ENCODE measurements around the gene SF3B2.
"Not testable (repeated sequence)": the region's sequence is repeated elsewhere in the genome, so short reads cannot be mapped to it uniquely, and the experiment has no call there.

SF3B2 gene

GRCh38 chr11:66080055-66080817, 28.1 kb downstream of the SF3B2 start:
- DNase-seq, result no peak

- no peak for DNase-seq
These were observed 29.3 kb downstream of the SF3B2 start for GRCh38 chr11:66081505-66081904.

DNA sequence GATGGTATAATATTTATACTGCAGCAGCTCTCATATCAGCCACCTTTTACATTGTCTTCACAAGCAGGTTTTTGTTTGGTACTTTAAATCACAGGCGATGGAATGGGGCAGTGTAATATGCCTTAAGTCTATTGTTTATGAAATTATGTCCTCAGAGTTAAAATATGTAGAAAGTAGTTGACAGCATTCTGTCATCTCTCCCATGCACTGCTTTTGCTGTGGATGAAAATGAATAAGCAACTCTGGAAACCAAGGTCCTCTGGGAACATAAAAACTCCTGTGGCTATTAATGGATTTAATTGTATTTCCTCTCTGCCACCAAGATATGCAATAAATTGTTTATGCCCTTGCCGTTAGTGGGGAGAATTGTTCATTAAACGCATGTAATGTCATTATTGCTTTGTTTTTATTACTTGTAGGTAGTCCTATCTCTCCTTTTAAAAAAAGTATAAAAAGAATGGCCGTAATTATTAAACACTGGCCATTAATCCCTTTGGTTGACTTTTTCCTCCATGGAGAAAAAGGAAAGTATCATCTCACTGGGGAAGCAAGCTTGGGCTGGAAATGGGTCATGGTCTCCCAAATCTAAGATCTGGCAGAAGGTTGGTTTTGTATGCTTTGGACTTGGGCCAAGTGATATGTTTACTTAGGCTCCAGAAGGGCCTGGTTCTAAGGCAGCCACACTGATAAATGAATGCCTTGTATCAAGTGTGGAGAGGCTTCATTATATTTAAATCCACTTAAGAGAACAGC, 31.0 kb downstream of the SF3B2 start:
- no peak for DNase-seq

- DNase-seq, result no peak
These were observed 31.6 kb downstream of the SF3B2 start for GRCh38 chr11:66083767-66084166.

DNA sequence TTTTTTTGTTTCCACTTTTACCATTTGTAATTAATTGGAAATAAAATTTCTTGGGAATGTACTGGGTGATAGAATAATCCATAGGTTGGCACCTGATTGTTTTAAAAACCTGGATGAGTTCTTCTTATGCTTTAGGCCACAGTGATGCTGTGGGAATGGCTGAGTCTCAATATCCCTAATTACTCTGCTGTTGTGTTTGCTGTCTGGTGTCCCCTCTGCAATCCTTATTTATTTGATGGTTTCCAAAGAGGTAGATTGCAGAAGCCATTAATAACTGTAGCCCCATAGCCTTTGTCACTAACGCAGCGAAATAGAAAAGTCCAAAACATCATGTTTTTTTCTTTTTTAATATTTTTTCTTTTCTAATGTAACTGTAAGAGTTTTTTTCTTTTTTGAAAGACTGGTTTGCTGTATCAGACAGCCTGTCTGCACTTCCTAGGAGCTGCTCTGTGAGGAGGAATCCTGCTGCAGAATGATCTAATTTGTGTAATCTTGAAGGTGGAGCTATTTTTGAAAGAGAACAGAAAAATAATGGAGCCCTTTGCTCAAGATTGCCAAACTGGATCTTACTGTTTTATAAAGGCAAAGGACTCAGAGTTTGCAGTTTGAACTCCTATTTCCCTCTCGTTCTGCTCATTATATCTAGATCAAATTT, 32.8 kb downstream of the SF3B2 start:
- no peak for DNase-seq

DNA sequence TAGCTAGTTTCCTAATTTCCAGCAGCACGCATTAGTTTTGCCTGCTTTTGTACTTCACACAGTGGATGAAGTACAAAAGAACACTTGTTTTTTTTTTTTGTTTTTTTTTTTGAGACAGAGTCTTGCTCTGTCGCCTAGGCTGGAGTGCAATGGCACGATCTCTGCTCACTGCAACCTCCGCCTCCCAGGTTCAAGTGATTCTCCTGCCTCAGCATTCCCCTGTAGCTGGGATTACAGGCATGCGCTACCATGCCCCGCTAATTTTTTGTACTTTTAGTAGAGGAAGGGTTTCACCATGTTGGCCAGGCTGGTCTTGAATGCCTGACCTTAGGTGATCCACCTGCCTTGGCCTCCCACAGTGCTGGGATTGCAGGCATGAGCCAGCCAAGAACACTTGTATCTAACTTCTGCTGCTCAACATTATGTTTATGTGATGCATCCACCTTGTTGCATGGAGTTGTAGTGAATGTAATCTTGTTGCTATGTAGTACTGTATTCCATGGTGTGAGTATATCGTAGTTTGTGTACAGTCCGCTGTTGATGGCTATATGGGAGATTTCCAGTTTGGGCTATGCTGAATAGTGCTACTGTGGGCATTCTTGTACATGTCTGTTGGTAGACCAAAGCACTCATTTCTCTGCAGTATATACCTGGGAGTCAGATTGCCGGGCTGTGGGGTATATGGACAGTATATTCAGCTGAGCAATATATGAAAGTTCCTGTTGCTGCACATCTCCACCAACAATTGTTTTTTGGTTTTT, 35.2 kb downstream of the SF3B2 start:
- no peak for DNase-seq

DNA sequence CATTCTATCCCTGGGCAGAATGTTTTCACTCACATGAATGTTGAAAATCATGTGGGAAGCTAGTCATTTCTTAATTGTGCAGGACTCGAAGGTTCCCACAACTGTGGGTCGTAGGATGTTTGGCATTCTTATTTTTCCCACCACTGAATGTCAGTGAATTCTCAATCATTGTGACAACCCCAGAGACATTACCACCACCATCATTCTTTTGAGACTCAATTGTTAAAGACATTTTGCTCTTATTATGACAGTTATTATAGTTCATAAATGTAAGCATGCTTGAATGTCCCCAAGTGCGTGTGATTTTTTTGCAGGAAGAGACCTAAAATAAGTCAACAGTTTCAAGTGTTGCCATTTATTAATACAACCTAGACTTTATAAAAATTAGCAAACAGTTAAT, 36.9 kb downstream of the SF3B2 start:
- no peak for DNase-seq

DNA sequence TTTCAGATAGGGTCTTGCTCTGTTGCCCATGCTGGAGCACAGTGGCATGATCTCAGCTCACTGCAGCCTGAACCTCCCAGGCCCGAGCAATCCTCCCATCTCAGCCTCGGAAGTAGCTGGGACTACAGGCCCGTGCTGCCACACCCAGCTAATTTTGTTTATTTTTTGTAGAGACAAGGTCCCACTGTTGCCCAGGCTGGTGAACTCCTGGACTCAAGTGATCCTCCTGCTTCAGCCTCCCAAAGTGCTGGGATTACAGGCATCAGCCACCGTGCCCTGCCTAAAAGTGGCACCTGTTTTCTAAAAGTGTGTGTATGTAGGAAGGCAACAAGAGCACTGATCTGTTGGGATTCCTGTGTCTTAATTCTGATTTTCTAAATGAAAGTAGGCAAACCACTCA, 38.1 kb downstream of the SF3B2 start:
- no peak for DNase-seq

DNA sequence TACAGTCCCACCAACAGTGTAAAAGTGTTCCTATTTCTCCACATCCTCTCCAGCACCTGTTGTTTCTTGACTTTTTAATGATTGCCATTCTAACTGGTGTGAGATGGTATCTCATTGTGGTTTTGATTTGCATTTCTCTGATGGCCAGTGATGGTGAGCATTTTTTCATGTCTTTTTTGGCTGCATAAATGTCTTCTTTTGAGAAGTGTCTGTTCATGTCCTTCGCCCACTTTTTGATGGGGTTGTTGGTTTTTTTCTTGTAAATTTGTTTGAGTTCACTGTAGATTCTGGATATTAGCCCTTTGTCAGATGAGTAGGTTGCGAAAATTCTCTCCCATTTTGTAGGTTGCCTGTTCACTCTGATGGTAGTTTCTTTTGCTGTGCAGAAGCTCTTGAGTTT, 40.0 kb downstream of the SF3B2 start:
- DNase-seq, result not testable (repeated sequence)

GRCh38 chr11:66099746-66100145, 47.6 kb downstream of the SF3B2 start:
- not testable (repeated sequence) for DNase-seq

GRCh38 chr11:66100272-66101065, 48.3 kb downstream of the SF3B2 start:
- no peak for DNase-seq

- no peak for DNase-seq
These were observed 48.9 kb downstream of the SF3B2 start for GRCh38 chr11:66101066-66101464.

- no peak for DNase-seq
These were observed 52.0 kb downstream of the SF3B2 start for GRCh38 chr11:66104057-66104638.

GRCh38 chr11:66106786-66107599, 54.8 kb downstream of the SF3B2 start:
- DNase-seq, result no peak

GRCh38 chr11:66107600-66108510, 55.7 kb downstream of the SF3B2 start:
- DNase-seq, result no peak

GRCh38 chr11:66109294-66109693, 57.1 kb downstream of the SF3B2 start:
- DNase-seq, result no peak

DNA sequence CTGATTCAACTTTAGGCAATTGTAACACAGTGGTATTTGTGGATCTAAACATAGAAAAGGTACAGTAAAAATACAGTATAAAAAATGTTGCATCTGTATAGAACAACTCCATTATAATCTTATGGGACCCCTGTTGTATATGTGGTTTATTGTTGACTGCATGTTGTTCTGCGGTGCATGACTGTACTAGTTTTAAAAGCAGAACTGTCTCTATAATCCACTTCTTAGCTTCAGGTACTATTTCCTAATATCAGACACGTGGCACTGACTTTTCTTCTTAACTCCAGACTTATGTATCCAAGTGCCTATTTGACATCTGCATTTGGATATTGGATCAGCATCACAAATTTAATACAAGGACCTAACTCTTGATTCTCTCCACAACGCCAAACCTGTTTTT, 59.0 kb downstream of the SF3B2 start:
- DNase-seq, result no peak

- DNase-seq, result no peak
These were observed 59.9 kb downstream of the SF3B2 start for GRCh38 chr11:66112041-66112491.

- no peak for DNase-seq
These were observed 60.7 kb downstream of the SF3B2 start for GRCh38 chr11:66112601-66113499.

Data from cortex of kidney (tissue), 1 donor.